ENCODE results near the gene PDX1.

DNA sequence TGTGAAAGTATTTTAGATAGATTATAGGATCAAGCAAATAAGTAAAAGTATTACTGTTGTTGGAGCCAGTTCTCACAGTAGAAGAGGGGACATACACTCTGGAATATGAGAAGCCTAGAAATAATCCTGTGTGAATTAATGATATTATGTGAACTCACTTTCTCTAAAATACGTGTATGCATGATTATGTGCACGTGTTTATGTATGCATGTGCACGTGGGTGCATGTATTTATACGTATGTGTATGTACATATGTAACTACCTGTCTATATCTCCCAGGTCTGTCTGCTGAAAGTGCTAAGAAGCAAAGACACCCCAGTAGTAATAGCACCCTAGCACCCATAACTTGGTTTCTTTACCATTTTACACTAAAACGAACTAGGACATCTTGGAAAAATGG, 41.5 kb upstream of the PDX1 start:
- TF ChIP-seq, protein P1, sequence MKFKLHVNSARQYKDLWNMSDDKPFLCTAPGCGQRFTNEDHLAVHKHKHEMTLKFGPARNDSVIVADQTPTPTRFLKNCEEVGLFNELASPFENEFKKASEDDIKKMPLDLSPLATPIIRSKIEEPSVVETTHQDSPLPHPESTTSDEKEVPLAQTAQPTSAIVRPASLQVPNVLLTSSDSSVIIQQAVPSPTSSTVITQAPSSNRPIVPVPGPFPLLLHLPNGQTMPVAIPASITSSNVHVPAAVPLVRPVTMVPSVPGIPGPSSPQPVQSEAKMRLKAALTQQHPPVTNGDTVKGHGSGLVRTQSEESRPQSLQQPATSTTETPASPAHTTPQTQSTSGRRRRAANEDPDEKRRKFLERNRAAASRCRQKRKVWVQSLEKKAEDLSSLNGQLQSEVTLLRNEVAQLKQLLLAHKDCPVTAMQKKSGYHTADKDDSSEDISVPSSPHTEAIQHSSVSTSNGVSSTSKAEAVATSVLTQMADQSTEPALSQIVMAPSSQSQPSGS (tag by site-specific recombination; IDR thresholded peaks at IDR 0.05; ENCODE audit: low read depth), result no peak
- TF ChIP-seq, protein P2, sequence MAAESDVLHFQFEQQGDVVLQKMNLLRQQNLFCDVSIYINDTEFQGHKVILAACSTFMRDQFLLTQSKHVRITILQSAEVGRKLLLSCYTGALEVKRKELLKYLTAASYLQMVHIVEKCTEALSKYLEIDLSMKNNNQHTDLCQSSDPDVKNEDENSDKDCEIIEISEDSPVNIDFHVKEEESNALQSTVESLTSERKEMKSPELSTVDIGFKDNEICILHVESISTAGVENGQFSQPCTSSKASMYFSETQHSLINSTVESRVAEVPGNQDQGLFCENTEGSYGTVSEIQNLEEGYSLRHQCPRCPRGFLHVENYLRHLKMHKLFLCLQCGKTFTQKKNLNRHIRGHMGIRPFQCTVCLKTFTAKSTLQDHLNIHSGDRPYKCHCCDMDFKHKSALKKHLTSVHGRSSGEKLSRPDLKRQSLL (tag by site-specific recombination; IDR thresholded peaks at IDR 0.05), result no peak
- no peak for TF ChIP-seq ZNF548 (tag by site-specific recombination; IDR thresholded peaks at IDR 0.05)
- no peak for TF ChIP-seq YY1 (tag by site-specific recombination; IDR thresholded peaks at IDR 0.05)
- TF ChIP-seq GLIS1 (tag by site-specific recombination; IDR thresholded peaks at IDR 0.05), result no peak
- TF ChIP-seq ZNF629 (tag by site-specific recombination; IDR thresholded peaks at IDR 0.05), result no peak
- TF ChIP-seq KLF9 (tag by site-specific recombination; IDR thresholded peaks at IDR 0.05; ENCODE audit: low read depth), result no peak
- TF ChIP-seq, protein P3, sequence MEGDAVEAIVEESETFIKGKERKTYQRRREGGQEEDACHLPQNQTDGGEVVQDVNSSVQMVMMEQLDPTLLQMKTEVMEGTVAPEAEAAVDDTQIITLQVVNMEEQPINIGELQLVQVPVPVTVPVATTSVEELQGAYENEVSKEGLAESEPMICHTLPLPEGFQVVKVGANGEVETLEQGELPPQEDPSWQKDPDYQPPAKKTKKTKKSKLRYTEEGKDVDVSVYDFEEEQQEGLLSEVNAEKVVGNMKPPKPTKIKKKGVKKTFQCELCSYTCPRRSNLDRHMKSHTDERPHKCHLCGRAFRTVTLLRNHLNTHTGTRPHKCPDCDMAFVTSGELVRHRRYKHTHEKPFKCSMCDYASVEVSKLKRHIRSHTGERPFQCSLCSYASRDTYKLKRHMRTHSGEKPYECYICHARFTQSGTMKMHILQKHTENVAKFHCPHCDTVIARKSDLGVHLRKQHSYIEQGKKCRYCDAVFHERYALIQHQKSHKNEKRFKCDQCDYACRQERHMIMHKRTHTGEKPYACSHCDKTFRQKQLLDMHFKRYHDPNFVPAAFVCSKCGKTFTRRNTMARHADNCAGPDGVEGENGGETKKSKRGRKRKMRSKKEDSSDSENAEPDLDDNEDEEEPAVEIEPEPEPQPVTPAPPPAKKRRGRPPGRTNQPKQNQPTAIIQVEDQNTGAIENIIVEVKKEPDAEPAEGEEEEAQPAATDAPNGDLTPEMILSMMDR (tag by site-specific recombination; IDR thresholded peaks at IDR 0.05), result no peak
- no peak for TF ChIP-seq ZNF324 (tag by site-specific recombination; IDR thresholded peaks at IDR 0.05)
- no peak for TF ChIP-seq KLF7 (tag by site-specific recombination; IDR thresholded peaks at IDR 0.05; ENCODE audit: borderline replicate concordance)
- TF ChIP-seq, protein P4, sequence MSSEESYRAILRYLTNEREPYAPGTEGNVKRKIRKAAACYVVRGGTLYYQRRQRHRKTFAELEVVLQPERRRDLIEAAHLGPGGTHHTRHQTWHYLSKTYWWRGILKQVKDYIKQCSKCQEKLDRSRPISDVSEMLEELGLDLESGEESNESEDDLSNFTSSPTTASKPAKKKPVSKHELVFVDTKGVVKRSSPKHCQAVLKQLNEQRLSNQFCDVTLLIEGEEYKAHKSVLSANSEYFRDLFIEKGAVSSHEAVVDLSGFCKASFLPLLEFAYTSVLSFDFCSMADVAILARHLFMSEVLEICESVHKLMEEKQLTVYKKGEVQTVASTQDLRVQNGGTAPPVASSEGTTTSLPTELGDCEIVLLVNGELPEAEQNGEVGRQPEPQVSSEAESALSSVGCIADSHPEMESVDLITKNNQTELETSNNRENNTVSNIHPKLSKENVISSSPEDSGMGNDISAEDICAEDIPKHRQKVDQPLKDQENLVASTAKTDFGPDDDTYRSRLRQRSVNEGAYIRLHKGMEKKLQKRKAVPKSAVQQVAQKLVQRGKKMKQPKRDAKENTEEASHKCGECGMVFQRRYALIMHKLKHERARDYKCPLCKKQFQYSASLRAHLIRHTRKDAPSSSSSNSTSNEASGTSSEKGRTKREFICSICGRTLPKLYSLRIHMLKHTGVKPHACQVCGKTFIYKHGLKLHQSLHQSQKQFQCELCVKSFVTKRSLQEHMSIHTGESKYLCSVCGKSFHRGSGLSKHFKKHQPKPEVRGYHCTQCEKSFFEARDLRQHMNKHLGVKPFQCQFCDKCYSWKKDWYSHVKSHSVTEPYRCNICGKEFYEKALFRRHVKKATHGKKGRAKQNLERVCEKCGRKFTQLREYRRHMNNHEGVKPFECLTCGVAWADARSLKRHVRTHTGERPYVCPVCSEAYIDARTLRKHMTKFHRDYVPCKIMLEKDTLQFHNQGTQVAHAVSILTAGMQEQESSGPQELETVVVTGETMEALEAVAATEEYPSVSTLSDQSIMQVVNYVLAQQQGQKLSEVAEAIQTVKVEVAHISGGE (tag by site-specific recombination; conservative IDR thresholded peaks at IDR 0.05; ENCODE audit: low read depth), result no peak
- no peak for TF ChIP-seq ZNF830 (tag by site-specific recombination; IDR thresholded peaks at IDR 0.05; ENCODE audit: low read depth)

Data from HEK293 (cell line).